LNCAP (cell line): ENCODE measurements around the gene POMGNT2.

ENCODE experiments used
- TF ChIP-seq, protein P1 (sequence below): fragments of 450-650 bp; IDR thresholded peaks from 2 replicates; pipeline ENCODE4 v1.5.1; 2017; ENCODE audit warnings: mild to moderate bottlenecking

The POMGNT2 gene

DNA sequence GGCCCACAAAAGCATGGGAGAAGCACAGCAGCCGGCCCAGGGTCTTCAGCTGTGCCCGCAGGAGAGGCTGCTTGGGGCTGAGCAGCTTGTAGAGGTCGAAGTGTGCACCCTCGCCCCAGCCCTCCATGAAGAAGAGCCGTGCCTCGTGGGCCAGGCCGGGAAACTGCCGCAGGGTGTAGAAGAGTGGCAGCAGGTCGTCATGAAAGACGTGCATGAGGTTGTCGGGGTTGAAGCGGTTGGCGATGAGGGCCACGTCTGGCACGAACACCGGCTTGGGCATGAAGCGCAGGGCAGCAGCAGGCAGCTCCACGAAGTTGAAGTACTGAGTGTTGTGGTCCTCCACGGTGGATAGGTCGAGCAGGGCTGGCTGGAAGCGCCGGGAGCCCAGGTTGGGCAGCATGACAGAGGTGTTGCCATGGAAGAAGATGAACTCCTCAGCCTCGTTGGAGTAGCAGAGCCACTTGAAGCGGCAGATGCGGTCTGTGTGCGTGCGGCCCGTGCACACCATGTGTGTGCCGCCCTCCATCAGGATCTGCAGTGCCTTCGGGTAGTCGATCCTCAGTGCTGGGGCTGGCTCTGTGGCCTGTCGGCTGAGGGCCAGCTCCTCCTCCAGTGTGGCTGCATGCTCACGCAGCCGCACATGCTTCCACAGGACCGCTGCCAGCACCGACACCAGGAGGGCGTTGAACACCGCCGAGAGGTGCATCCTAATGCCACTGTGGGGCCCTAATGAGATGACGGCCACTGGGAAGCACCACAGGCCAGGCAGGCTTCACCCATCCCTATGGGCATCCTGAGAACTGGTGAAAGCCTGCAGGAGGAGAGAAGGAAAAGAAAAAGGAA lies 24.9 kb downstream of the POMGNT2 start:
- TF ChIP-seq, protein P1, sequence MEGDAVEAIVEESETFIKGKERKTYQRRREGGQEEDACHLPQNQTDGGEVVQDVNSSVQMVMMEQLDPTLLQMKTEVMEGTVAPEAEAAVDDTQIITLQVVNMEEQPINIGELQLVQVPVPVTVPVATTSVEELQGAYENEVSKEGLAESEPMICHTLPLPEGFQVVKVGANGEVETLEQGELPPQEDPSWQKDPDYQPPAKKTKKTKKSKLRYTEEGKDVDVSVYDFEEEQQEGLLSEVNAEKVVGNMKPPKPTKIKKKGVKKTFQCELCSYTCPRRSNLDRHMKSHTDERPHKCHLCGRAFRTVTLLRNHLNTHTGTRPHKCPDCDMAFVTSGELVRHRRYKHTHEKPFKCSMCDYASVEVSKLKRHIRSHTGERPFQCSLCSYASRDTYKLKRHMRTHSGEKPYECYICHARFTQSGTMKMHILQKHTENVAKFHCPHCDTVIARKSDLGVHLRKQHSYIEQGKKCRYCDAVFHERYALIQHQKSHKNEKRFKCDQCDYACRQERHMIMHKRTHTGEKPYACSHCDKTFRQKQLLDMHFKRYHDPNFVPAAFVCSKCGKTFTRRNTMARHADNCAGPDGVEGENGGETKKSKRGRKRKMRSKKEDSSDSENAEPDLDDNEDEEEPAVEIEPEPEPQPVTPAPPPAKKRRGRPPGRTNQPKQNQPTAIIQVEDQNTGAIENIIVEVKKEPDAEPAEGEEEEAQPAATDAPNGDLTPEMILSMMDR, result no peak

DNA sequence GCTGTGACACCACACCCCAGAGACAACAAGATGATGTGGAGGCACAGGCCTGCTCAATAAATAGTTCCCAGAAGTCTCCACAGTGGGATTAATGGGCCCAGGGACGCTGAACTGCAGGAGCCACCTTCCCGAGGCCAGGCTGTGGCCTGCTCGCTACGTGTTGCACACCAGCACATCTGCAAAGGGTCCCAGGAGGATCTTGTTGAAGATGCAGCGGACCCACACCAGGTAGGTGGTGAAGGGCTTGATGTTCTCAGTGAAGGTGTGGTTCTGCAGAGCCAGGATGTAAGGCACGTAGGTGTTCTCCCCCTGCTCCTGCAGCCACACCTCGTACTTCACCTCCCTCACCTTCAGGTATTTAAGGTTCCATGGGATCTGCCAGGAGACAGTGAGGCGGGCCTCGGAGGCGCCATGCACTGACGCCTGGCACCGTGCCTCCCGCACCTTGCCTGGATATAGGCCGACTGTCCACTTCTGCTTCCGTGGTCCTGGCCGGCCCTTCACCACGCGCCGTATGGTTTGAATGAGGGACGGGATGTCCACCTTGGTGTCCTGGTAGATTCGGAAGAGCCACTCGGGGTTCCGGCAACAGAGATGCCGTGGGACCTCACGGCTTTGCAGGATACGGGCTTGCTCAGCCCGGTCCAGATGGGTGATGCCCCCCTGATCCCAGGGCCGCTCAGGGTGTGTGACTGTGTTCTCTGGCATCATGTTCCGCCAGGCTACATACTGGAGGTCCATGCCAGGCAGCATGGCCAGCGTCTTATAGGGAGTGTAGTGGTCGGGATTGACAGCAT lies 26.1 kb downstream of the POMGNT2 start:
- TF ChIP-seq, protein P1, result no peak

DNA sequence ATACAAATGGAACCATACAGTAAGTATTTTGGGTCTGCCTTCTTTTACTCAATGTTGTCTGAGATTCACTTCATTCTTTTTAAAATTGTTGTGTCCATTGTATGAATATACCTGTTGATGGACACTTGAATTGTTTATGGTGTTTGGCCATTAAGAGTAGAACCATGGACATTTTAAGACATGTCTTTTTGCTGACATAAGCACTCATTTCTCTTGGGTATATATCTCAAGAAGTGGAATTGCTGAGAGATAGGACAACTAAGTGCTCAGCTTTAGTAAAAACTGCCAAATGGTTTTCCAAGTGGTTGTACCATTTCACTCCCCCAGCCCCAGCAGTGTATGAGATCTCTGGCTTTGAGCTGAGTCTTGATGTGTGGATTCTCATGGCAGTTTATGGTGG lies 28.2 kb downstream of the POMGNT2 start:
- TF ChIP-seq, protein P1, result no peak

DNA sequence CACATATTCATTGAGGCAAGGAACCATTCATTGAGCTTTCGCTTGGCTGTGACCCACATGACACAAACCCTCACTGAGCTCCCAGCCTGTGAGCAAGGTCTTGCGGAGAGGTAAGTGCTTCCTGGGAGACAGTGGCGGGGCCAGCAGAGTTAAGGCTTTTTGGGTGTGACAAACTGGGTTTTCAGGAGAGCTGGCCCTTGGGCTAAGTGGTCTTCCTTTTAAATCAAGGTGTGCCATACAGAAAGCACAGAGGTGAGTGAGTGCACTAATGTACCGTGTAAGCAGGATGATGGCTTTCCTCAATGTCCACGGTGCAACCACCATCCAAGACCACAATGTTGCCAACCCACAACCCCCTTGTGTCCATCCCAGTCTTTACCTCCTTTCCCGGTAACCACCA lies 28.6 kb downstream of the POMGNT2 start:
- TF ChIP-seq, protein P1, result no peak

DNA sequence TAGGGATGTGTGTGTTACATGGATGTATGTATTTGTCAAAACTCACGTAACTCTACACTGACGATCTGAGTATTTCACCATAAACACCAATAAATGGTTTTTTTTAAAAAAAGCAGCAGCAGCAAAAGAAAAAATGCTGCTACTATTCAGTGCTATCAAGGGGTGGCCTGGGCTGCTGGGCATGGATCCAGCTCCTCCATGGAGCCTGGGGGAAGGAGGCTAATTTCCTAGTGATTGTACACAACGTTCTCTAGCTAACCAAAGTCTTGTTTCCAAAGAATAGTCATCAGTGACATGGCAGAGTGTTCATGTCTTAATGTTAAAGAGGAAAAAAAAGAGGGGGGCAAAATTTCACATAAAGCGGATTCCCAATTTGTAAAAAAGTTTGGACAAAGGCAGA lies 29.0 kb downstream of the POMGNT2 start:
- TF ChIP-seq, protein P1, result no peak

DNA sequence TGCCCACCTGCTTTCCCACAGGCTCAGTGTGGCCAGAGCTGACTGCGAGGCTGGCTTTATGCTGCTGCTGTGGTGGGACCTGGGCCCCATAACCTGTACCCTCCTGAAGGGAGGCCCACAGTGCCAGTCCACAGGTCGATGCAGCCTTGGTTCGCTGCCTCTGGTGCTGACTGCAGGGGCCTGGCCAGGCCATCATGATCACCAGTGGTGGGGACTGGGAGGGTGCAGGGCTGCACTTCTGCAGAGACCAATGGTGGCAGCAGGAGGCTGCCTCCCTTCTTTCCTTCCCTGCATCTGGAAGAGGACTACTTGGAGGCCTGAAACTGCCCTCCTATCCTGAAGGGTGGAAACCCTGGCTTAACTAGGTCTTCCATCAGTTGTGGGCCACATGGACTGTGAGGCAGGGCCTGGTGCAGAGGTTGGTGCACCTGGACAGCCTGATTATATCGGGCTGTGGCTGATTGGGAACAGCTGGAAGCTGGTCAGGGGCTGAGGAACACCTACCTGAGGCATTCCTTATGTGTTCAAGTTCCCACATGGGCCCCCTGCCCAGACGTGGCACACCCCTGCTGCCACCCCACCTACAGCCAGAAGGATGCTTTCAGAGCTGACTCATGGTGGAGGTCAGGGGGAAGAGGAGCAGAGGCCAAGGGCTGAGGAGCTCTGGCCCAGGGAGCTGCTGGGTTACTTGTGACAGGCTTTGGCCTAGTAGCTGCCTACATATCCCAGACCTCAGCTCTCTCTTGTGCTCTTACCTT lies 29.8 kb downstream of the POMGNT2 start:
- TF ChIP-seq, protein P1, result no peak
